Frontal cortex (tissue), 4 donors: Measurements from ENCODE around the gene CUTC. TPM values are rescaled to one million over a fixed set of nuclear protein-coding genes. Genes with fewer than 3 reads are reported as not detected.

Experiments
- DNase-seq, 2 donors: peaks; one replicate each; pipeline ENCODE4 v3.0.0; 2012; ENCODE audit warnings: low spot score in 2 of 2
- FAIRE-seq: peaks from 2 replicates; lab custom pipeline; 2012; peaks lifted over from hg19 to GRCh38; lab: Jason Lieb, UNC
- total RNA-seq: library from RNA; depleted of rRNA; stranded (reverse); fragments of >200 nt; gene quantifications from one replicate; pipeline ENCODE4 v1.2.3, GENCODE V29; 2014
- donor health status: control.
- donor health status: control.
- donor health status: control.

Gene CUTC
- total RNA-seq, 1 donor from 2014 or later, result 10.2 TPM

- FAIRE-seq (no peak), DNase-seq (no peak)
Measured at GRCh38 chr10:99779335-99779734, 47.3 kb downstream of the CUTC start.

- FAIRE-seq (no peak), DNase-seq (no peak)
Measured at GRCh38 chr10:99781734-99782429, 49.8 kb downstream of the CUTC start.

- FAIRE-seq, result no peak
- DNase-seq, result no peak
Measured at GRCh38 chr10:99782447-99783286, 50.6 kb downstream of the CUTC start, which contains the start of gene ABCC2. ABCC2 (plus strand) TSS chr10:99782640; CDS start chr10:99782845, 205 bp downstream.

- DNase-seq (no peak), FAIRE-seq (no peak)
Measured at GRCh38 chr10:99784016-99784726, 52.1 kb downstream of the CUTC start.

GRCh38 chr10:99784727-99785441, 52.9 kb downstream of the CUTC start:
- no peak for DNase-seq
- FAIRE-seq, result no peak

GRCh38 chr10:99785646-99786045, 53.6 kb downstream of the CUTC start:
- DNase-seq (no peak), FAIRE-seq (no peak)

GRCh38 chr10:99787311-99787710, 55.3 kb downstream of the CUTC start:
- FAIRE-seq (no peak), DNase-seq (no peak)

- DNase-seq, result no peak
- no peak for FAIRE-seq
Measured at GRCh38 chr10:99787782-99788445, 55.9 kb downstream of the CUTC start.

GRCh38 chr10:99788598-99789256, 56.7 kb downstream of the CUTC start:
- DNase-seq, result no peak
- FAIRE-seq, result no peak

GRCh38 chr10:99791831-99792230, 59.8 kb downstream of the CUTC start:
- DNase-seq, result no peak
- FAIRE-seq, result no peak

- DNase-seq (no peak), FAIRE-seq (no peak)
Measured at GRCh38 chr10:99793819-99794218, 61.8 kb downstream of the CUTC start.

- DNase-seq (no peak), FAIRE-seq (no peak)
Measured at GRCh38 chr10:99796928-99797327, 64.9 kb downstream of the CUTC start.

- DNase-seq, result no peak
- FAIRE-seq, result no peak
Measured at GRCh38 chr10:99798031-99798430, 66.0 kb downstream of the CUTC start.

GRCh38 chr10:99798920-99799319, 66.9 kb downstream of the CUTC start:
- FAIRE-seq, result no peak
- no peak for DNase-seq

GRCh38 chr10:99799613-99800012, 67.6 kb downstream of the CUTC start:
- FAIRE-seq, result no peak
- DNase-seq, result no peak

GRCh38 chr10:99804471-99804870, 72.4 kb downstream of the CUTC start:
- DNase-seq (no peak), FAIRE-seq (no peak)

GRCh38 chr10:99805190-99805589, 73.2 kb downstream of the CUTC start:
- DNase-seq (no peak), FAIRE-seq (no peak)
